Measurements from ENCODE around the gene EPHB1. TPM values are rescaled to one million over a fixed set of nuclear protein-coding genes. Genes with fewer than 3 reads are reported as not detected.

The EPHB1 gene
- total and polyA plus RNA-seq, 2 of the 13 experiments (the other 11 are each of a cell fraction or from before 2014, with no cell fraction given): 0.07 to 0.21 TPM

- ChIA-PET POLR2A (no interaction called here), CTCF (ENCODE audit: low intra/inter-chr PET ratio, low total read pairs) (no interaction called here)
- no peak for ATAC-seq
Observed at GRCh38 chr3:135038186-135038585, 243.1 kb downstream of the EPHB1 start.

More at GRCh38 chr3:135038186-135038585, 243.1 kb downstream of the EPHB1 start:
- FAIRE-seq (no peak), DNase-seq (ENCODE audit: low spot score) (no peak)
- Histone ChIP-seq H3K9me3 (ENCODE audit: low read length) (no peaks in the 10 kb centered on the region), H3K4me1 (ENCODE audit: insufficient read depth, low read length) (no peaks in the 10 kb centered on the region), H2AFZ (ENCODE audit: low read length) (no peak overlapping the region), H3K36me3 (replicated peaks in 1 of 2; ENCODE audit: control insufficient read depth in 1 of 2, insufficient read depth in 2 of 2, low read length in 2 of 2) (no peaks in the 10 kb centered on the region), H3K79me2 (ENCODE audit: insufficient read depth, low read length) (no peaks in the 10 kb centered on the region), H3K4me2 (ENCODE audit: low read depth, low read length) (no peak overlapping the region), H3K4me3 (replicated peaks in 1 of 3; ENCODE audit: insufficient read depth in 1 of 3, low read depth in 2 of 3, low read length in 3 of 3) (no peak overlapping the region), H4K20me1 (ENCODE audit: insufficient read depth, low read length) (no peaks in the 10 kb centered on the region), H3K27me3 (ENCODE audit: control insufficient read depth in 1 of 2, insufficient read depth in 2 of 2, low read length in 2 of 2) (peaks cover 0 to 5% of the 10 kb centered on the region in 2 experiments; a peak in 2 of 5 replicates), H3K9ac (ENCODE audit: insufficient read depth, low read depth, low read length) (no peak overlapping the region), H3K27ac (ENCODE audit: extremely low read length, insufficient read depth, low read length) (no peak overlapping the region)
- TF ChIP-seq ZNF589 (CRISPR knock-in tag; conservative IDR thresholded peaks at IDR 0.05) (no peak), ZGPAT (CRISPR knock-in tag; IDR thresholded peaks at IDR 0.05) (no peak), ZNF280B (CRISPR knock-in tag; IDR thresholded peaks at IDR 0.05; ENCODE audit: borderline replicate concordance) (no peak), ZHX2 (IDR thresholded peaks at IDR 0.05; ENCODE audit: low read depth) (no peak), ZHX2 (CRISPR knock-in tag; IDR thresholded peaks at IDR 0.05; ENCODE audit: borderline replicate concordance) (no peak)
- BruUV-seq (replicated peaks): no TSS peak
- WGBS (ENCODE audit: low lambda C conversion rate): 0% methylated on average over 5 of the region's 5 CpGs
- in situ Hi-C loops (cut with HindIII; ENCODE audit: extremely low pct_ligation_motif_present, low pct_unique_long_range_greater_than_20kb) (no loop called here), intact Hi-C loops (cut with micrococcal nuclease; ENCODE audit: unreplicated experiment) (no loop called here)
